Stimulated activated CD8-positive, alpha-beta memory T cell treated with anti-CD3 and anti-CD28 coated beads, Interleukin-7, amount 100 ng/mL, for 1 hour (primary cell): ENCODE measurements around the gene HDAC5.
"Not testable (repeated sequence)": the region's sequence is repeated elsewhere in the genome, so short reads cannot be mapped to it uniquely, and the experiment has no call there.

Experiments used
- DNase-seq, 2 donors: peaks; one replicate each; pipeline ENCODE4 v3.0.0-alpha.2; 2020; ENCODE audit warnings: low read depth in 2 of 2

The HDAC5 gene

GRCh38 chr17:44067545-44067940 lies 55.9 kb downstream of the HDAC5 start:
- no peak for DNase-seq

GRCh38 chr17:44066204-44066930 lies 57.1 kb downstream of the HDAC5 start, which contains the start of gene LSM12:
TSS of gene LSM12 (minus strand) at chr17:44066671. CDS start at chr17:44066587, 84 bp downstream.
- peak; percentile 83 for DNase-seq

- no peak for DNase-seq
Measured at GRCh38 chr17:44065668-44066203, 57.7 kb downstream of the HDAC5 start.

- DNase-seq: no peak
Measured at GRCh38 chr17:44063704-44064639, 59.5 kb downstream of the HDAC5 start.

- no peak for DNase-seq
Measured at GRCh38 chr17:44062871-44063270, 60.6 kb downstream of the HDAC5 start.

GRCh38 chr17:44061446-44061845 lies 62.0 kb downstream of the HDAC5 start:
- no peak for DNase-seq

- no peak for DNase-seq
Measured at GRCh38 chr17:44059101-44059892, 64.1 kb downstream of the HDAC5 start.

- no peak for DNase-seq
Measured at GRCh38 chr17:44053125-44053872, 70.1 kb downstream of the HDAC5 start.

- no peak for DNase-seq
Measured at GRCh38 chr17:44049294-44050060, 74.0 kb downstream of the HDAC5 start.

- DNase-seq: not testable (repeated sequence)
Measured at GRCh38 chr17:44046893-44047292, 76.5 kb downstream of the HDAC5 start.

GRCh38 chr17:44045486-44045885 lies 78.0 kb downstream of the HDAC5 start:
- DNase-seq: no peak

GRCh38 chr17:44044071-44044470 lies 79.4 kb downstream of the HDAC5 start:
- no peak for DNase-seq

- no peak for DNase-seq
Measured at GRCh38 chr17:44043272-44043696, 80.2 kb downstream of the HDAC5 start.

GRCh38 chr17:44039829-44040635 lies 83.4 kb downstream of the HDAC5 start:
- DNase-seq: no peak

- no peak for DNase-seq
Measured at GRCh38 chr17:44038604-44039011, 84.8 kb downstream of the HDAC5 start.

GRCh38 chr17:44037471-44037870 lies 86.0 kb downstream of the HDAC5 start:
- no peak for DNase-seq

GRCh38 chr17:44034688-44035087 lies 88.8 kb downstream of the HDAC5 start:
- not testable (repeated sequence) for DNase-seq

- DNase-seq: no peak
Measured at GRCh38 chr17:44033861-44034408, 89.5 kb downstream of the HDAC5 start.

- no peak for DNase-seq
Measured at GRCh38 chr17:44030482-44030881, 93.0 kb downstream of the HDAC5 start.
